HG03565 (cell line): ENCODE data around the gene STX11.

Source experiments
- ATAC-seq: cut with Tn5 transposase; IDR thresholded peaks from one replicate; pipeline ENCODE4 v1.9.1; 2021; ENCODE audit warnings: mild to moderate bottlenecking, moderate library complexity; ENCODE audit not compliant: unreplicated experiment

STX11 gene

DNA sequence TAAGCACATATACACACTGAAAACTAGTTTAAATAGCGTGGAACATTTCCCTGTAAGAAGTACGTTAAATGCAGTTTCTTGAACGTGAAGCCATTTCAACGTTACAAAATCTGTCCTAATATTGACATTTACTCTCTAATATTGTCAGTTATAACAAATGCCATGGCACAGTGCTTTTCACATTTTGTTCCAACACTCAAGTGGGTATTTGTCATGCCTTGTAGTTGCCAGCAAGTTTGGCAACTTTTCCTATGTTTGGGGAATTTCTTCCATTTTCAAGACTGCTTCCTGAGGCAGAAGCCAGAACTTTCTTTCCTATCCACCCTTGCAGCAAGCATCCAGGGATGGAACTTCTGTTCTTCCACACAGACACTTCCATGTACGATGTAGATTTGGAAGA, 63.0 kb downstream of the STX11 start:
- no peak for ATAC-seq

DNA sequence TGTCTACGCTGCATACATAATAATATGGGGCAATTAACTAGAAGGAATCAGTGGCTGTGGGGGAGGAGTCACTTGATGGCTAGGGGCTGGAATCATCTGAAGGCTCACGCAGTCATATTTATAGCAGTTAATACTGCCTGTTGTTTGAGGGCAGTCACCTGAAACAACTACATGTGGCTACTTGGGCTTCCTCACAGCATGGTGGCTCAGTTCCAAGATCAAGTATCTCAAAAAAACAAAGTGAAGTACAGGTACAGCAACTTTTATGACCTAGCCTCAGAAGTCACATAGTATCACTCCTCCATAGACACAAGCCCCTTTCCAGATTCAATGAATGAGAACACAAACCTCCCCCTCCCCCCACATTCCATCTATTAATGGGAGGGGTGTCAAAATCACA, 63.7 kb downstream of the STX11 start:
- ATAC-seq = no peak

DNA sequence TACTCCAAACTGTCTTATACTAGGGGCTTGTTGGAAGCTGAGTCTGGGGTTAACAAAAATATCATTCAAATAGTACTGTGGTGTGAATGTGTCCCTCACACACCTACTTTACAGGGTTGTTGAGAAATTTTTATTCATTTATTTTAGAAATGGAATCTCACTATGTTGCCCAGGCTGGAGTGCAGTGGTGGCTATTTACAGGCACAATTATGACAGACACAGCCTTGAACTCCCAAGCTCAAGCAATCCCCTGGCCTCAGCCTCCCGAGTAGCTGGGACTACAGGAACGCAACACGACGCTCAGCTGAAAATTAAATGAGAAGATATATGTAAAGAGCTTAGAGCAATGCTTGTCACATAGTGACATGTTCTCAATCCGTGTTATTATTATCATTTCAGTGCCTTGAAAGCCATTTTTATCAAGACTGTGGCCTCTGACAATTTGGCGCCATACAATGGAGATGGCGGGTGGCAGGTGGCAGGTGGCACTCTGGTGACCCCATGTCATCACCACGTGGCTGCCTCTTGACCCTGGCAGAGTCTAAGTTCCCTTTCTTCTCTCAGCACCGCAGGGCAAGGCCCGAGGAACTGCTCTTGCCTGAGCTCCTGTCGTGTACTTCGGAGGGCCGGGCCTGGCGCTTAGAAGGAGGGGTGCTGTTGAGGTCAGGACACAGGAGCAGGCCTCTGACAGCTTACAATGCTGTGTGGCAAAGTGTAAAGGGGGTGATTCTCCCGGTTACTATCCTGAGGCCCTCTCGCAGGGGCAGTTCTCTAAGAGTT, 64.5 kb downstream of the STX11 start:
- no peak for ATAC-seq

DNA sequence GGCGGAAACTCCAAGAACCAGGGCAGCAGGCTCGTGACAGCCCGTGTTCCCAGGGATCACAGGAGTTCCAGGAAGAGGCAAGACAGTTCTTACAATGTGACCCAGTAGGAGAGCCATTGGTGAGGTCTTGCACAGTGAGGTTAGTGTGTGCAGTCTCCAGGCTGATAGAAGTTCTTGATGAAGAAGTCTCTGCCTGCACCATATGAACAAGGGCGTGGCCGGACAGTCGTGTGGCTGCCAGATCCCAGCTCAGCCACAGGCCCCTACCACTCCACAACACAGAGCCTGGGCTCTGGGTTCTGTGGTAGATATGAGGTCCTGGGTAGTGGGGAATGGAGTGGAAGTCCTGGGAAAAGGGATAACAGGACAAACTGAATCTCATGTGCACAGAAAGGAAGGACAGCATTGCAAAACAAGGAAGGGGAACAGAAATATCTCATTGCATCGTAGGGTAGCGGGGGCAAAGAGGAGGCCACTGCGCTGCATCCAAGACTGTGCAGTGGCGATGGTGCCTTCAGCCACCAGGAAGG, 65.2 kb downstream of the STX11 start:
- ATAC-seq = no peak

DNA sequence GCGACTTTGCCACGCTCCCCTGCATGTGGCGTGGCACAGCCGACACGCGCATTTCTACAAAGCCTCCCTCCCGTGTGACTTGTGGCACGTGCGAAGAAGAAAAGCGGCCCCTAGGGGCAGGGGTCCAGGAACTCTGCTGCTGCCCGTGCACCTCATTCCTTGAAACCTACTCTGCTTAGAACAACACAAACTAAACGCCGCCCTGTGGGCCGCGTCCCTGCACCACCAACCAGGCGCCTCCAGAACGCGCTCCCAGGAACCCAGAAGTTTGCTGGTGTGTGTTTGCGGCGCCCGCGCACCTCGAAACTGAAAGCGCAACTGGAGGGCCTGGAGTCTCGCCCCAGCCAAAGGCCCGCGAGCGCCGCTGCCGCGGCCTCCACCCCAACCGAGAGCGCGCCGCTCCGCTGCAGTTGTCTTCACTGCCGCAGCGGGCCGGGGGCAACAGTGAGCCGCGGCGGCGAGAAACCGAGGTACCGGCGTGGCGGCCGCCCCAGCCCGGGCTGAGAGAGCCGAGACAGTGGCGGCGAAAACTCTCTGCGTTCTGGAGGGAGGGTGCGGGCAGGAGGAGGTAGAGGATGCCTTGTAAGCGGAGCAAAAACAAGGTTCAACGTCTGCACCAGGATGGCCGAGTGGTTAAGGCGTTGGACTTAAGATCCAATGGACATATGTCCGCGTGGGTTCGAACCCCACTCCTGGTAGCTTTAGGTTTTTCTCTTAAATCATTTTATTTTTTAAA, 65.8 kb downstream of the STX11 start:
- ATAC-seq = peak; percentile 88

DNA sequence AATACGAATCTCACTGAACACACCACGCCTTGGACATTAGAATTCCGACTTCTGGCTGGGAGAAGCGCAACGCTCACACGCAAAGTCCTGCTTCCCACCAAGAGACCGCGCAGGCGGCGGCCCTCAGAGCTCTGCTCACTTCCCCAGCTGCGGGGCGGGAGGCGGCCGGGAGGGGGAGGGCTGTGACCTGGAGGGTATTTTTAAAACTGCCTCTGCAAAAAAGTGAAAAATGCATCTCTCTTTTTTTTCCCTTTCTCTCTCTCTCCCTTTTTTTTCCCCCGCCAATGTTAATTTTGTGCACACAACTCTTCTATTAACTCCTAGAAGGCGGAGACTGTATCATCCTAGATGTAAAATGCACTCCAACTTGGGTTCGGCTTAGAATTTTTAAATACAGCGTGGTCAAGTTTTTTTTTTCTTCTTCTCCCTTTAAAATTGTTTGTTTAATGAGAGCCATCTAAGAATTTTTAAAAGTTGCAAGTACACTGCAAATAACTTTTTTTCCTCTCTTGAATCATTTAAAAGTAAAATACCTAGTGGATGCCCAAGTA, 66.4 kb downstream of the STX11 start:
- ATAC-seq = peak; percentile 22

DNA sequence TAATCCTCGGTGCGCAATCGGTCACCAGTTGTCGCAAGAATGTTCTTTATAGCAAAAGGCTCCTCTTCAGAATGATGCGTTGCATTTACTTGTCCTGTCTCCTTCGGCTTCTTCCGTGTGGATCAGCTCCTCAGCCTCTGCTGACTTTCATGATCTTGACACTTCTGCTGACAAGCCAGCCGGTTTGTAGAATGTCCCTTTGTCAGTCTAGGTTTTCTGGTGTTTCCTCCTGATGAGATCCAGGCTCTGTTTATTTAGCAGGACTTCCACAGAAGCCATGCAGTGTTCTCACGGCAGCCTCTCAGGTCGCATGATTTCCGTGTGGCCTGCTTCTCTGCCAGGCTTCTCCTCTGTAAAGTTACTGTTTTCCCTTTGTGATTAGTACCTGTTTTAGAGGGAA, 66.9 kb downstream of the STX11 start:
- no peak for ATAC-seq

DNA sequence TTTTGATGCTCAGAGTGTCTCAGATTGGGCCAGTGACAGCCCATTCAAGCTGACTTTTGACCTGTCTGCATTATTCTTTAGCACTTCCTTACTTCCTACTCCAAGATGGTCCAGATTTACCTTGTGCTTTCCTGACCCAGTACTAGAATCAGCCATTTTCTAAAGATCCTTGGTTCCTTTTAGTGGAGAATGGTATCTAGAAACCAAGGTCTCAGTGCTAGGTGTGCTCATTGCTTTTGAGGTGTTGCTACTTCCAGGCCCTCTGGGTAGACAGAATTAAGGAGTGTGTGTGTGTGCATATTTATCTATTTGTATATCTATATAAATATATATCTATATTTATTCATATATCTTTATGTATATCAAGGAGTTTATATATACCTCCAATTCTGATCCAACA, 67.5 kb downstream of the STX11 start:
- no peak for ATAC-seq

DNA sequence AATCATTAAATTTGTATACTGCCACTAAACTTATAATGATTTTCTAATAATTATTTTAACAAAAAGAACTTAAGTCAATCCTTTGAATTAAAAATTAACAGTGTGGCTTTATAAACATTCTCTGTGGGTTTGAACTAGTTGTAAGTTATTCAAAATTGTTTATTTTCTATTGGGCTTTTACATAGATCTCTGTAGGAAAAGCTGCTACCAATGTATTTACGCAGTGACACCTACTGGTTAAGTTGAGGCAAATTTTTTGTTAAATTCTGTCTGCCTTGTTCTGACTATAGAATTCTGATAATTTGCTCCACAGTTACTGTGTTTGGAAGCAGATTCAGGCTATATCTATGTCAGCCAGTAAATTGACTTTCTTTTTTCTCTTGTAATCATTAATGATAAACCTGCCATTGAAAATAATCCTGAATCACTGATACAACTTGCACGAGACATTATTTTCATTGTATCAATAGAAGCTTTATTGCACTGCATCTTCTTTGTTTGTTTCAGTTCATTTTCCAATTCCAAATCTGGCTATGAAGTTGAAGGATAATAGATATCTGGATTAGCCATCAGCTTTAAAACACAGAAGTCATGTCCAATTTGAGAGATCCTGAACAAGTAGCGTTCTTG, 68.9 kb downstream of the STX11 start:
- ATAC-seq = no peak

DNA sequence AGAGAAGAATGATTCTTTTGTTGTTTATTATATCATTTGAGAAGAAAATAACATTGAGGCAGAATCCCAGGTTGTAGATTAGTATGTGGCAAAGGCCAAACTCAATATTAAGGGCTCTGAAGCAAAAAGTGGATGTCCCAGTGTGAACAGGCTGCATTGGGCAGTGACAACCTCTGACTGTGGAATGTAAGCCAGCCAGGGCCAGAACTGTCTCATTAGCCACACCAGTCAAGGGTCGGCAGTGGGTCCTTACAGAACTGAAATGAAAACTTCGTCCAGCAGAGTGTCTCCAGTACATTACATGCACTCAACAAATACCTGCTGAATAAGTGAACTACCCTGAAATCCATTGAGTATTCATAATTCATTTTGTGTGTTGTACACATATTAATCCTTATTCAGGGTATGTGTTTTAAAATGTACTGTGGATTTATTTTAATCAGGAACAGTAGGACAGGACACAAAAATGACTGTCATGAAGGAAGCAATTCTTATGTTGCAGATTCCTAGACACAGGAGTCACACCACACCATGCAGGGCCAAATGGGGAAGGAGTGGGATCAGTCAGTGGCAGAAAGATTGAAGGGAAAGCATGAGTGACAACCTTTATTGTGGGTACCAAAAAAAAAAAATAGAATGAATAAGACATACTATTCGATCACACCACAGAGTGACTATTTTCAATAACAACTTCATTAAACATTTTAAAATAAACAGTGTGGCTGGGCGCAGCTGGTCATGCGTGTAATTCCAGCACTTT, 69.9 kb downstream of the STX11 start:
- ATAC-seq = no peak

DNA sequence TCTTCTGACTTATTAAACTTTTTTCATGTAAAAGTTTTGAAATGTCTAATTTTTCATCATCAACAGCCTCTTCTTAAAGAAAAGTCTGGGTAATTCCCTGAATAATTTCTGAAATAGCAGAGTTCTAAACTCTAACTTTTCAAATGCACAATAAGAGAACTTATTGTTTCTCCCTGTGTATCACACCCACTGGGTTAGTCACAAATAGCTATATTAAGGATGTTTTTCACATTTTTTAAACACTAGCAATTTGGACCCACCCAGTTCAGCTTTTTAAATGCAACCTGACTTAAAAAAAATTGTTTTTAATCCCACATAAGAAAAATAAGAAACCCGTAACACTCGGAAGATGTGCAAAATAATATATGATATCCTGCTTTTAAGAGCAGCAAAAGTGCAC, 73.4 kb downstream of the STX11 start:
- ATAC-seq = no peak

DNA sequence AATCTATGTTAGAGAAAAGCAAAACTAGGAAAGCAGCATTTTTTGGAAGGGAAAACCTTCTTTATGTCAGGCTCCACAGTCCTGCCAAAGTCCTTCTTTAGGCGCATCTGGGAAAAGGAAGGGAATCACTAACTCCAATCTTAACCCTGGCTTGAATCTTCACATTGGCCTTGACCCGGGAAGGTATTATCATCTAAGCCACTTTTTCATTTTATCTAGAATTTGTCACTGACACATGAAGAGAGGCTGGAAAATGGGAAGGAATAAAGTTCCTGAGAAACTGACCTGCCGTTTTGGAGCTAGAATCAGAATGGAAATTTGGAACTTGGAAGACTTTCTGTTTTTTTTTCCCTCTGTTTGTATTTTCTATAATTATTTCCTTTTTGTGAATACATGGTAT, 81.4 kb downstream of the STX11 start:
- ATAC-seq = no peak

DNA sequence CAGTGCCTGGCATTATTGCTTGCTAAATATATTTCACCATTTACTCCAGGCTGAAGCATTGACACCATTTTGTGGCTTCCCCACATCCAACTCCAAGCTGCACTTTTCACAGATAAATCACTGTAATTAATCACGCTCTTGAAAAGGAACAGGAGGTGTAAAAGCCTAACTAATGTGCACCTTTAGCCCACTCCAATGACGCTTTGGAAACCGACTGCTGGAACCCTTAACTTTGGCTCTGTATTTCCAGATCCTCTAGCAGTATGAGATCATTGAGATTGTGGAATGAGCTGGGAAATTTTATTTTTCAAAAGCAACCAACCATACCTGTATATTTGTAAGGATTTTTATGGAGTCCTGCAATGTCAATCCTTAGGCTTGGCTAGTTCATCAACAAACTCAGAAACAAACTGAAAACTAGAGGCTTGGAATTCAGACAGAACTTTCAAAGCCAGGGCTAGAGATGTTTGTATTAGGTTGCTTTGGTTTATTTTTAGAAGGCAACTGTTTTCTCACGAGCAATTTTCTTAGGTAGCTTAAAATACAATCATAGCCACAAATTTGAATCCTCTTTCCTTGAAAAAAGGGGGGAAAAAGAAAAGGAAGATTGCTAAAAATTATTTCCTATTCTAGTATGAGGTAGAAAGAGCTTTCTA, 82.0 kb downstream of the STX11 start:
- no peak for ATAC-seq

DNA sequence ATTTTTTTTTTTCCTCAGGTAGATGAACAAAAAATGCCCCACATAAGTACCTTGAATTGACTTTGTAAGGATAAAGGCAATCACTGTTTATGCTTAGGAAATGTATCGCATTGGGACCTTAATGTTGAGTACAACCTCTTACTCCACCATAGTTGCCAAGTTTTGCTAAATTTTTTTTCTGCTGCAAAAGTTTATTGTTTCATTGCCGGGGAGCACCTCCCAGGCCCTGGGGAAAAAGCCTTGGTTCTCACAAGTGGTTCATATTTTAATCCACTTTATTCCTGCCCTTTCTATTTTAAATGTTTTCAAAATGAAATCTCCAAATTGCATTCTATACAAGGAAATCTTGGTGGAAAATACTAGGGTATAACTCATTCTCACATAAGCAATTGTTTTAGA, 82.5 kb downstream of the STX11 start:
- ATAC-seq = no peak

DNA sequence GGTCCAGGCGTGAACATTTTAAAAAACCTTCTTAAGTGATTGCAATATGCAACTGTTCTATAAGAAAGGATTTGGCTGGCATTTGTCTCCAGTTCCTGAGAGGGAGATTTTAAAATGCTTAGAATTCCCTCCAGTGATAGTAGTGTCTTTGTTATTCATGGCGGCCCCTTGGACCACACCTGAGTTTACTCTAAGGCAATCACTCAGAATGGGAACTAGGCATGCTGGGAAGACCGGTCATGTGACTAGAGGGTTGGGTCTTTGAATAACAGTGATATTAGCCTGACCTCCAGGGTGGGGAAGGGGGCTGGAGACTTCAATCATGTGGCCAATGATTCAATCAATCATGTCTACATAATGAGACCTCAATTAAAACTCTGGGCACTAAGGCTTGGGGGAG, 84.1 kb downstream of the STX11 start:
- ATAC-seq = no peak

DNA sequence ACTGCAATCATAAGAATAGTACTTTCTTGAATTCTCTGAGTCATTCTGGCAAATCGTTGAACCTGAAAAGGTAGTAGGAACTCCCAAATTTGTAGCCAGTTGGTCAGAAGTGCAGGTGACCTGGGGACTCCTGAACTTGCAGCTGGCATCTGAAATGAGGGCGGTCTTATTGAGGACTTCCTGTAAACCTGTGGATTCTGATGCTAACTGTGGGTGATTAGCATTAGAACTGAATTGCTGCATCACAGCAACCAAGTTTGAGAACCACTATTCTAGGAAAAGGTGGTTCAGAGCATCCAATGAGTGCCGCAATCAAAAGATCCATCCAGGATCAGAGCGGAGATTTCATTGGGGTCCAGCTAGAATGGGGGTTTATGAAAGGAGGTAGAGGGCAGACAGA, 84.6 kb downstream of the STX11 start:
- ATAC-seq = no peak
